Gastrocnemius medialis (tissue), 4 donors: ENCODE data around the gene RRP8.

Experiments
- CTCF ChIP-seq, 5 experiments: fragments of 450-650 bp in 3 of 5; fragments of 200-600 bp in 2 of 5; sonication (generic) in 2 of 5; IDR thresholded peaks in 4 of 5; conservative IDR thresholded peaks in 1 of 5; 1 replicate in 4 of 5; 2 replicates in 1 of 5; pipeline ENCODE4 v1.5.1; 2016 to 2019; ENCODE audit warnings: antibody characterized with exemption in 5 of 5, mild to moderate bottlenecking in 3 of 5, moderate library complexity in 3 of 5
- POLR2A ChIP-seq, 2 donors: fragments of 450-650 bp; IDR thresholded peaks; one replicate each; pipeline ENCODE4 v1.6.1; 2017; ENCODE audit warnings: antibody characterized with exemption in 2 of 2, mild to moderate bottlenecking in 2 of 2, moderate library complexity in 2 of 2

- TF ChIP-seq POLR2A (IDR thresholded peaks at IDR 0.05) (no peak), CTCF (IDR thresholded peaks at IDR 0.05 in 4 of 5, conservative IDR thresholded peaks at IDR 0.05 in 1 of 5) (no peak)
Measured at GRCh38 chr11:6653097-6653496, 49.7 kb upstream of the RRP8 start.
